Measurements from ENCODE around the gene MAPK8IP3. TPM values are rescaled to one million over a fixed set of nuclear protein-coding genes. Genes with fewer than 3 reads are reported as not detected.

Gene MAPK8IP3
- total RNA-seq, 4 donors from 2014 or later = 78.1 to 456 (median 193) TPM

DNA sequence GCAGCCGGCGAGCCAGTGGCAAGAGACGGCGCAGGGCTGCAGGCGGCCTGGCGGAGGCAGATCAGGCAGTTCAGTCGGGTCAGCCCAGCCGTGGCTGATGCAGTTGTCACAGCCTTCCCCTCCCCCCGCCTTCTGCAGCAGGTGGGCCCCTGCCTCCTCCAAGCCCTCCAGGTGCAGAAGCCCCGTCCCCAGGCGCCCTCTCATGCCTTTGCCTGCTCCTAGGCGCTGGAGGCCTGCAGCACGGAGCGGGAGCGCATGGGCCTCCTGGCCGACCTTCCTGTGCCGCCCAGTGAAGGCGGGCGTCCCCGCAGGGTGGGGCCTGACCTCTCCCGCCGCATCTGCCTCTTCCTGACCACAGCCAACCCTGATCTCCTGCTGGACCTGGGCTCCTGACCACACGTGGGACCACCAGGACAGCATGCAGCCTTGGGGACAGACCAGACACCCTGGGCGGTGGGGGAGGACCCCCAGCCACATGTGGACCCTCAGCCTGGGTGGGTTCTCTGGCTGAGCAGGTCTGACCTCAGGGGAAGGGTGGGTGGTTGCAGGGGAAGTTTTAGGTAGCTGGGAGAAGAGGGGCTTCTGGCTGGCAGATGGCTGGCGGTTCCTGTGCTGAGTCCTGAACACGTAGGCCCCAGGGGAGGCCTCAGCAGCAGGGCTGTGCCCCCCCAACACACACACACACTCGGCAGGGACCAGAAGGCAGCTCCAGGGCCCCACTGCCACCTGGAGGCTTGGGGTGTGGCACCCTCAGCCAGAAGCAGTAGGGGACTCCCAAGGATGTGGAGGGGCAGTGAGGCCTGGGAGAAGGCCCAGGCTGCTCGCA lies 70.1 kb downstream of the MAPK8IP3 start:
- Histone ChIP-seq H3K36me3 (peaks cover 0 to 52% (median 0%) of the 10 kb centered on the region in 3 donors), H3K9me3 (no peaks in the 10 kb centered on the region), H3K27ac (no peak overlapping the region), H3K27me3 (no peaks in the 10 kb centered on the region), H3K4me1 (peaks cover 0 to 33% (median 11%) of the 10 kb centered on the region in 4 donors), H3K4me3 (no peak overlapping the region)
- TF ChIP-seq, protein P1, sequence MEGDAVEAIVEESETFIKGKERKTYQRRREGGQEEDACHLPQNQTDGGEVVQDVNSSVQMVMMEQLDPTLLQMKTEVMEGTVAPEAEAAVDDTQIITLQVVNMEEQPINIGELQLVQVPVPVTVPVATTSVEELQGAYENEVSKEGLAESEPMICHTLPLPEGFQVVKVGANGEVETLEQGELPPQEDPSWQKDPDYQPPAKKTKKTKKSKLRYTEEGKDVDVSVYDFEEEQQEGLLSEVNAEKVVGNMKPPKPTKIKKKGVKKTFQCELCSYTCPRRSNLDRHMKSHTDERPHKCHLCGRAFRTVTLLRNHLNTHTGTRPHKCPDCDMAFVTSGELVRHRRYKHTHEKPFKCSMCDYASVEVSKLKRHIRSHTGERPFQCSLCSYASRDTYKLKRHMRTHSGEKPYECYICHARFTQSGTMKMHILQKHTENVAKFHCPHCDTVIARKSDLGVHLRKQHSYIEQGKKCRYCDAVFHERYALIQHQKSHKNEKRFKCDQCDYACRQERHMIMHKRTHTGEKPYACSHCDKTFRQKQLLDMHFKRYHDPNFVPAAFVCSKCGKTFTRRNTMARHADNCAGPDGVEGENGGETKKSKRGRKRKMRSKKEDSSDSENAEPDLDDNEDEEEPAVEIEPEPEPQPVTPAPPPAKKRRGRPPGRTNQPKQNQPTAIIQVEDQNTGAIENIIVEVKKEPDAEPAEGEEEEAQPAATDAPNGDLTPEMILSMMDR (IDR thresholded peaks at IDR 0.05) = no peak
- no peak for TF ChIP-seq POLR2A (IDR thresholded peaks at IDR 0.05)
- DNase-seq = no peak

DNA sequence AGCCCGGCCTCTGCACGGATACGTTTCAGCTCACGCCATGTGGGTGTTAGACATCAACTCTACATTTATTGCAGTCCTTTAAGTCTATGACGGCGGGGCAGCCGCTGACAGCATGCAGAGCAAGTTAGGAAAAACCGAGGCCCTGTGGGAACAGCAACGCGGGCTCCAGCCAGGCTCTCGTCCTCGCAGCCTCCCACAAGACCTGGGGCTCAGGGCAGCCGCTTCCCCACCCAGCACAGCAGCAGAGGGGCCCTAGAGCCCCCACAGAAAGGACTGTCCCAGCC lies 70.6 kb downstream of the MAPK8IP3 start:
- no peak for DNase-seq
- H3K9me3 ChIP-seq = no peaks in the 10 kb centered on the region
- H3K4me3 ChIP-seq = no peak overlapping the region
- peaks cover 3 to 38% (median 15%) of the 10 kb centered on the region in 4 donors for H3K4me1 ChIP-seq
- TF ChIP-seq, protein P1 (IDR thresholded peaks at IDR 0.05) = no peak
- TF ChIP-seq POLR2A (IDR thresholded peaks at IDR 0.05) = no peak
- peaks cover 0 to 52% (median 0%) of the 10 kb centered on the region in 3 donors for H3K36me3 ChIP-seq
- no peaks in the 10 kb centered on the region for H3K27me3 ChIP-seq
- H3K27ac ChIP-seq = no peak overlapping the region

DNA sequence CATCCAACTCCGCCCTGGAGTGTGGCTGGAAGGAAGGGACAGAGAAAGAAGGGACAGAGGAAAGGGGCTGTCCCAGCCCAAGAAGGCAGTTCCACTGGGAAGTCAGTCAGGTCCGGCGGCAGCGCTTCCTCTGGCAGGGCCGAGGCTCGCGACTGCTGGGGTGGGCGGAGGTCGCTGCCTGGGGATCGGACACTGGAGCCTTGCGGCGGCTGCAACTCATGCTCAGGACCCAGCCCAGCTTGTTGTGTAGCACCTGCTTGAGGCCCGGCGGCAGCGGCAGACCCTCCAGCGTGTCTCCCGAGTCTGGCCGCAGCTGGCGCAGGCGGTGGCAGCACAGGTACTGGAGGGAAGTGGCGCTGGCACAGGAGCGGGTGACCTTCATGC lies 71.0 kb downstream of the MAPK8IP3 start:
- Histone ChIP-seq H3K27ac (no peak overlapping the region), H3K9me3 (no peaks in the 10 kb centered on the region), H3K36me3 (peaks cover 0 to 52% (median 0%) of the 10 kb centered on the region in 3 donors), H3K27me3 (no peaks in the 10 kb centered on the region), H3K4me1 (peaks cover 3 to 39% (median 15%) of the 10 kb centered on the region in 4 donors), H3K4me3 (no peak overlapping the region)
- TF ChIP-seq, protein P1 (IDR thresholded peaks at IDR 0.05) = no peak
- TF ChIP-seq POLR2A (IDR thresholded peaks at IDR 0.05) = no peak
- DNase-seq = no peak

DNA sequence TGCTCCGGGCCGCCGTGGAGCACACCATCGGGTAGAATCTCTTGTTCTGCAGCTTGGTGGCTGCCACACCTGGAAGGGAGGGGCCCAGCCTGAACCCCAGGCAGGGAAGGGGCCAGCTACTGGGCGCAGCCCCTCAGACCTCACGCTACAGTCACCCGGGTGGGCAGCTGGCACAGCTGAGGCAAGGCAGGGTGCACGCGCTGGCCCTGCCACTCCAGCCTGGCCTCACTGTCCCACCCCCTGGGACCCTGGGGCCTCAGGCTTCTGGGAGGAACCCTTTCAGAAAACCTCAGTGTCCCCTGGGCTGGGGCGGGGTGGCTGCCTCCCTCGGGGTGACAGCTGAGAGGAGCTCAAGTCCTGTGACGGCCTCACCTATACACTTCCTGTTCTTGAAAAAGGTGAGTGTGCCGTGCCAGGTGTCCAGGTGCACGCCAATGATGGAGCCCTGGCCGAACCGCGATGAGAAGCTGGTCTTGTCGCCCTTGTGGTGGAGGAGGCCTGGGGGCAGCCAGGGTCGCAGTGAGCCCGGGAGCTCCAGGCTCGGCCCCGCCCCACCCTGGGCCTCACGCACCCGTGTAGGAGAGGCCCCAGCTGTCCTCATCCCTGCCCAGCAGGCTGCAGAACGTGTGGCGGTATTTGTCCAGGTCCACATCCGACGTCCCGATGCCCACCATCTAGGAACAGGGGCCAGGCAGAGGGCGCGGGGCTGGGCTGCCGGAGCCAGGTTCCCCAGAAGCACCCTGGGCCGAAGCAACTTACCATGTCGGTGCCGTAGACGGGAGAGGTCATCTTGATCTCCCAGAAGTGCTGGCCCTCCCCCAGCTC lies 71.6 kb downstream of the MAPK8IP3 start:
- no peak for DNase-seq
- H3K27ac ChIP-seq = no peak overlapping the region
- peaks cover 3 to 39% (median 13%) of the 10 kb centered on the region in 4 donors for H3K4me1 ChIP-seq
- peaks cover 0 to 52% (median 0%) of the 10 kb centered on the region in 3 donors for H3K36me3 ChIP-seq
- H3K4me3 ChIP-seq = no peak overlapping the region
- no peak for TF ChIP-seq POLR2A (IDR thresholded peaks at IDR 0.05)
- no peaks in the 10 kb centered on the region for H3K9me3 ChIP-seq
- H3K27me3 ChIP-seq = no peaks in the 10 kb centered on the region

DNA sequence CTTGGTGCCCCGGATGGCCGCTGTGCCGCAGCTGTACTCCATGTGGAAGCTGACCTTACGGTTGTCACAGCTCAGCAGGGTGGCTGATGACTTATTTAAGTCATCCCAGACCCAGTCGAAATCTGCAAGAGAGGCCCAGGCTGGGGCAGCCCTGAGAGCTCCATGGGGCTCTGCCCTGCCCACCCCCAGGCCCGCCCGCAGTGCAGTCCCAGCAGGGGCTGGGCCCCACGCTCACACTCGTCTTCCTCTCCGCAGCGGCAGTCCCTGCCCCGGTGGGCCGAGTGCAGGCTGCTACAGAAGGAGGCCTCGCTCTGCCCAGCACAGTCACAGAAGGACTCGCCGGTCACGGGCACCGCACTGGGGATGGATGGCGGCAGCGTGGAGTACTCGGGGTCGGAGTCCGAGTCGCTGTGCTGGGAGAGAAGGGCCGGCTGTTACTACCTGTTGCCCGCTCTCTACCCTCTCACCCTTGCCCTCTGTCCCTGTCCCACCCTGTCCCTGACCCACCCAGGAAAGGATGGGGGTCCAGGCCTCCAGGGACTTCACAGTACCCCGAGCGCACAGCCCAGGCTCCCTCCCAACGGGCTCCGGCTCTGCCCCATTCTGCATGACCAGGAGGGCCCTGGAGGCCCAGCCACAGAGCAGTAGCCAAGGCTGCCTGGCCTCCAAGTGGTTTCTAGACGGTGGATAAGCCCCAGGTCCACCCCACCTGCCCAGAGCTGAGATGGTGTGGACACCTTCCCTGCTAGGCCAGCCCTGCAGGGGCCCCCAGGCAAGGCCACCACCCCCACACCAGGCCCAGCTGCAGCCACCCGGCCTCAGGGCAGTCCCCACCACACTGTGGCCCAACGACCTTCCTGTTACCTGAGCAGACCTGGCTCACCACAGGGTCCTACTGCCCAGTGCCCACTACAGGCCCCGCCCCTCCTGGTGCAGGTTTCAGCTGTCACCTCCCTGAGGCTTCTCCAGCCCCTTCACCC lies 72.5 kb downstream of the MAPK8IP3 start:
- H3K36me3 ChIP-seq = peaks cover 0 to 52% (median 0%) of the 10 kb centered on the region in 3 donors

More for the DNA sequence above, 72.5 kb downstream of the MAPK8IP3 start:
- Histone ChIP-seq H3K9me3 (no peaks in the 10 kb centered on the region), H3K4me1 (peaks cover 3 to 40% (median 13%) of the 10 kb centered on the region in 4 donors), H3K27ac (no peak overlapping the region), H3K4me3 (no peak overlapping the region), H3K27me3 (no peaks in the 10 kb centered on the region)
- TF ChIP-seq POLR2A (IDR thresholded peaks at IDR 0.05) = no peak
- TF ChIP-seq, protein P1 (IDR thresholded peaks at IDR 0.05) = no peak
- no peak for DNase-seq

Measured in Peyer's patch (tissue), 4 donors.